ENCODE results near the gene ABTB2.

DNA sequence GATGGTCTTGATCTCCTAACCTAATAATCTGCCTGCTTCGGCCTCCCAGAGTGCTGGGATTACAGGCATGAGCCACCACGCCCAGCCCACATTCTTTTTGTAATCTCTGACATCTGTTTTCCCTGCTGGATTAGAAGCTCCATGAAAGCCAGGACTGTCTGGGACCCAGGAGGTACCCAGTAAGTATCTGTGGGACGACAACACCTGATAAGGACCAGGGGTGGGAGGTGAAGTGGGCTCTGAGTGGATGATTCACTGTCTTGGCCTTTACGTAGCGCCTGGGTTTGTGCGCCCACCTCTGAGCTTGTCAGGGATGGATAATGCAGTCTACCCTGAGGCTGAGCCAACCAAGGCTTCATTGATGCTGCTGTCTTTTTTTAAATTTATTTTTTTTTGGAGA, 118.8 kb downstream of the ABTB2 start:
- no peak for TF ChIP-seq CTCF (IDR thresholded peaks at IDR 0.05)
- TF ChIP-seq POLR2A (IDR thresholded peaks at IDR 0.05) = no peak
